DND-41 (cell line): ENCODE data around the gene ZSWIM4.

ENCODE experiments used
- EZH2 ChIP-seq: IDR thresholded peaks from 3 replicates; pipeline ENCODE4 v1.6.1; 2012; ENCODE audit warnings: borderline replicate concordance, low read depth, mild to moderate bottlenecking, moderate library complexity, low read length, inconsistent platforms; ENCODE audit not compliant: severe bottlenecking
- TF ChIP-seq, protein P1 (sequence below): IDR thresholded peaks from 2 replicates; pipeline ENCODE4 v1.5.1; 2012; ENCODE audit warnings: borderline replicate concordance, low read length, moderate library complexity, mild to moderate bottlenecking; ENCODE audit not compliant: poor library complexity, severe bottlenecking; ENCODE audit errors: extremely low read depth

DNA sequence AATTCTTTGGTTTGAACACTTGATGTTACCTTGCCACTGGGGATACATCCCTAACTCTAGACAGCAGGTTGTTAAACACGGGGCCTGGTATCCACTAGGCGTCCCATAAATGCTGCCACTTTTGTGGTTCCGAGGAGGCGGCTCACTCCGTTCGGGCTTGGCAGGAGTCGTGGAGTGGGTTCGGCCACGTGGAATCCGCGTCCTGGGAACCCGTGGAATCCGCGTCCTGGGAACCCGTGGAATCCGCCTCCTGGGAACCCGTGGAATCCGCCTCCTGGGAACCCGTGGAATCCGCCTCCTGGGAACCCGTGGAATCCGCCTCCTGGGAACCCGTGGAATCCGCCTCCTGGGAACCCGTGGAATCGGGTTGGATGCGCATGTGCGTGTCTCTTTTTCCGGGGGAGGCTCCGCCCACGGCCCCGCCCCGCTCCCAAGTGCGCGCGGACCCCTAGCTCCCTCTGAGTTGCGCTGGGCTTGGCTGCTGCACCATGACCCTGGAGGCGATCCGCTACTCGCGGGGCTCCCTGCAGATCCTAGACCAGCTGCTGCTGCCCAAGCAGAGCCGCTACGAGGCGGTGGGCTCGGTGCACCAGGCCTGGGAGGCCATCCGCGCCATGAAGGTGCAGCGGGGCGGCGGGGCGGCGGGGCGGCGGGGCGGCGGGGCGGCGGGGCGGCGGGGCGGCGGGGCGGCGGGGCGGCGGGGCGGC, 31.0 kb upstream of the ZSWIM4 start, which contains the start of gene MRI1:
- TF ChIP-seq, protein P1, sequence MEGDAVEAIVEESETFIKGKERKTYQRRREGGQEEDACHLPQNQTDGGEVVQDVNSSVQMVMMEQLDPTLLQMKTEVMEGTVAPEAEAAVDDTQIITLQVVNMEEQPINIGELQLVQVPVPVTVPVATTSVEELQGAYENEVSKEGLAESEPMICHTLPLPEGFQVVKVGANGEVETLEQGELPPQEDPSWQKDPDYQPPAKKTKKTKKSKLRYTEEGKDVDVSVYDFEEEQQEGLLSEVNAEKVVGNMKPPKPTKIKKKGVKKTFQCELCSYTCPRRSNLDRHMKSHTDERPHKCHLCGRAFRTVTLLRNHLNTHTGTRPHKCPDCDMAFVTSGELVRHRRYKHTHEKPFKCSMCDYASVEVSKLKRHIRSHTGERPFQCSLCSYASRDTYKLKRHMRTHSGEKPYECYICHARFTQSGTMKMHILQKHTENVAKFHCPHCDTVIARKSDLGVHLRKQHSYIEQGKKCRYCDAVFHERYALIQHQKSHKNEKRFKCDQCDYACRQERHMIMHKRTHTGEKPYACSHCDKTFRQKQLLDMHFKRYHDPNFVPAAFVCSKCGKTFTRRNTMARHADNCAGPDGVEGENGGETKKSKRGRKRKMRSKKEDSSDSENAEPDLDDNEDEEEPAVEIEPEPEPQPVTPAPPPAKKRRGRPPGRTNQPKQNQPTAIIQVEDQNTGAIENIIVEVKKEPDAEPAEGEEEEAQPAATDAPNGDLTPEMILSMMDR, result no peak
- no peak for TF ChIP-seq EZH2
